SU-DHL-6 (cell line): Measurements from ENCODE around the gene CCSER2.

ENCODE experiments used
- H2AFZ ChIP-seq: fragments of 200-600 bp; sonication (generic); 2 replicates; pipeline ENCODE4 v1.6.1; 2014; ENCODE audit warnings: low read depth, mild to moderate bottlenecking, moderate library complexity, mixed read lengths, antibody characterized with exemption, low read length; ENCODE audit not compliant: severe bottlenecking
- H3F3A ChIP-seq: fragments of 200-600 bp; shearing (Covaris generic); 2 replicates; pipeline ENCODE4 v1.6.0; 2016; ENCODE audit warnings: antibody characterized with exemption, mild to moderate bottlenecking; ENCODE audit not compliant: insufficient read depth
- H3K27ac ChIP-seq: fragments of 200-600 bp; sonication (generic); 2 replicates; pipeline ENCODE4 v1.5.1; 2016; ENCODE audit warnings: low read depth, mild to moderate bottlenecking, low read length, moderate library complexity, mixed read lengths
- H3K27me3 ChIP-seq: fragments of 200-600 bp; sonication (generic), shearing (Covaris generic); 2 replicates; pipeline ENCODE4 v1.6.0; 2014; ENCODE audit warnings: mild to moderate bottlenecking, low read length
- H3K36me3 ChIP-seq: fragments of 200-600 bp; sonication (generic); 2 replicates; pipeline ENCODE4 v1.6.1; 2014; ENCODE audit warnings: mild to moderate bottlenecking, low read length, mixed read lengths
- H3K4me2 ChIP-seq: fragments of 300-600, 200-600 bp; shearing (Covaris generic), sonication (generic); 2 replicates; pipeline ENCODE4 v1.6.0; 2014; ENCODE audit warnings: low read length, low read depth, mild to moderate bottlenecking; ENCODE audit not compliant: poor library complexity, severe bottlenecking
- H3K4me3 ChIP-seq: fragments of 200-600 bp; sonication (generic); 2 replicates; pipeline ENCODE4 v1.5.1; 2014; ENCODE audit warnings: antibody characterized with exemption, low read length, mild to moderate bottlenecking, mixed read lengths; ENCODE audit not compliant: insufficient read depth, poor library complexity, severe bottlenecking
- H3K79me2 ChIP-seq: fragments of 200-600 bp; sonication (generic); 2 replicates; pipeline ENCODE4 v1.6.1; 2014; ENCODE audit warnings: mild to moderate bottlenecking, low read length, moderate library complexity; ENCODE audit not compliant: insufficient read depth
- H3K9ac ChIP-seq: fragments of 200-600 bp; sonication (generic); 2 replicates; pipeline ENCODE4 v1.7.0; 2014; ENCODE audit warnings: mild to moderate bottlenecking, low read length
- H3K9me2 ChIP-seq: fragments of 200-600 bp; sonication (generic); replicated peaks from 2 replicates; pipeline ENCODE4 v1.6.1; 2014; ENCODE audit warnings: low read length; ENCODE audit not compliant: insufficient read depth
- H3K9me3 ChIP-seq: fragments of 200-600 bp; sonication (generic); 2 replicates; pipeline ENCODE4 v1.6.1; 2014; ENCODE audit warnings: low read length, mixed read lengths; ENCODE audit not compliant: insufficient read depth
- H4K20me1 ChIP-seq: fragments of 200-600 bp; sonication (generic); 2 replicates; pipeline ENCODE4 v1.6.1; 2014; ENCODE audit warnings: low read depth, mild to moderate bottlenecking, antibody characterized with exemption, low read length, moderate library complexity, mixed read lengths
- EZH2phosphoT487 ChIP-seq: fragments of 200-600 bp; sonication (generic), shearing (Covaris generic); conservative IDR thresholded peaks from 2 replicates; pipeline ENCODE4 v1.6.1; 2018; ENCODE audit warnings: mild to moderate bottlenecking, antibody characterized with exemption, low read length, moderate library complexity, mixed read lengths
- TF ChIP-seq, protein P1 (sequence below): fragments of 200-600 bp; sonication (generic); IDR thresholded peaks from one replicate; pipeline ENCODE4 v1.5.1; 2017; ENCODE audit warnings: antibody characterized with exemption, mild to moderate bottlenecking, low read length, moderate library complexity; ENCODE audit not compliant: insufficient read depth, poor library complexity, severe bottlenecking

Gene CCSER2

DNA sequence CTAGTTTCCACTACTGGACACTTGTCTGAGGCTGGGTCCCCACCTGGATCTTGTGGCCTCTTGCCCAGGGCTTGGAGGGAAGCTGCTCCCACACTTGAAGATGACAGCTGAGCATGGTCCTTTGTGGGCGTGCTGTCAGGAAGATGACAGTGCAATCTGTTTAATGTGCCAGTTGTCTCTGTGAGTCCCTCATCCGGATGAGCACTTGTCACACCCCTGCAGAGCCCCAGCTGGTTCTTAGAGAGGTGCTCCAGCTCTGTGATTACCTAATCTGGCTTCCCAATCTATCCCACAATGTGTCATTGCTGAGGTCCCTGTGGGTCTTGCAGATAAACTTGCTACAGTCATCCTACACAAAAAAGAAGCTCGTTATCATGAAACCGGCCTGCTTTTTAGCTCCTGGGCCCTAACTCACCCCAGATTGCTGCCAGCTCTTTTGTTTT, 34.8 kb upstream of the CCSER2 start:
- no peaks in the 10 kb centered on the region for H3K79me2 ChIP-seq
- no peaks in the 10 kb centered on the region for H3K9me2 ChIP-seq
- TF ChIP-seq, protein P1, sequence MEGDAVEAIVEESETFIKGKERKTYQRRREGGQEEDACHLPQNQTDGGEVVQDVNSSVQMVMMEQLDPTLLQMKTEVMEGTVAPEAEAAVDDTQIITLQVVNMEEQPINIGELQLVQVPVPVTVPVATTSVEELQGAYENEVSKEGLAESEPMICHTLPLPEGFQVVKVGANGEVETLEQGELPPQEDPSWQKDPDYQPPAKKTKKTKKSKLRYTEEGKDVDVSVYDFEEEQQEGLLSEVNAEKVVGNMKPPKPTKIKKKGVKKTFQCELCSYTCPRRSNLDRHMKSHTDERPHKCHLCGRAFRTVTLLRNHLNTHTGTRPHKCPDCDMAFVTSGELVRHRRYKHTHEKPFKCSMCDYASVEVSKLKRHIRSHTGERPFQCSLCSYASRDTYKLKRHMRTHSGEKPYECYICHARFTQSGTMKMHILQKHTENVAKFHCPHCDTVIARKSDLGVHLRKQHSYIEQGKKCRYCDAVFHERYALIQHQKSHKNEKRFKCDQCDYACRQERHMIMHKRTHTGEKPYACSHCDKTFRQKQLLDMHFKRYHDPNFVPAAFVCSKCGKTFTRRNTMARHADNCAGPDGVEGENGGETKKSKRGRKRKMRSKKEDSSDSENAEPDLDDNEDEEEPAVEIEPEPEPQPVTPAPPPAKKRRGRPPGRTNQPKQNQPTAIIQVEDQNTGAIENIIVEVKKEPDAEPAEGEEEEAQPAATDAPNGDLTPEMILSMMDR = no peak
- no peaks in the 10 kb centered on the region for H3K9me3 ChIP-seq
- no peak overlapping the region for H3K9ac ChIP-seq
- no peak overlapping the region for H3K4me2 ChIP-seq
- no peaks in the 10 kb centered on the region; the same call in 1 of the 2 replicates for H3K27me3 ChIP-seq
- H3K4me3 ChIP-seq = no peak overlapping the region
- no peaks in the 10 kb centered on the region for H3K36me3 ChIP-seq
- no peak overlapping the region for H3K27ac ChIP-seq
- no peak overlapping the region for H2AFZ ChIP-seq
- no peaks in the 10 kb centered on the region for H4K20me1 ChIP-seq
- no peaks in the 10 kb centered on the region for H3F3A ChIP-seq

DNA sequence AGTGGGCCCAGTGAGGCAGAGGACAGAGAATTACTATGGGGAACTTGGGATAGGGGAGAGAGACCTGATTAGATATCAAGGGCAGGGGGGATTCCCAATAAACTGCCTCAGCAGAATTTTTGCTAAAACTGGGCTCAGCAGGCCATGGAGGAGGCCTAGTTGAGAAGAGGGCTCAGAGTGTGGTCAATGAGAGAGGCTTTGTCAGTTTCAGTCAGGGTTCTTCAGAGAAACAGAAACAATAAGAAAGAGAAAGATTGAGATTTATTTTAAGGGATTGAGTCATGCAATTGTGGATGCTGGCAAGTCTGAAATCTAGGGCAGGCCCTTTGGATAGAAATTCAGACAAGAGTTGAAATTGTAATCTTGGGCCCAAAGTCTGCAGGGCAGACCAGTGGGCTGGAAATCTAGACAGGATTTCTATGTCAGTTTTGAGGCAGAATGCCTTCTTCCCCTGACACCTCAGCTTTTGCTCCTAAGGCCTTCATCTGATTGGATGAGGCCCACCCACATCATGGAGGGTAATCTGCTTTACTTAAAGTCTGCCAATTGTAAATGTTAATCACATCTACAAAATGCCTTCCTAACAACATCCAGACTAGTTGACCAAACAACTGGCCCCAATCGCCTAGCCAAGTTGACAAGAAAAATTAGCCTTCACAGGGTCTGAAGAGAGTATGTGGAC, 33.5 kb upstream of the CCSER2 start:
- Histone ChIP-seq H3K27me3 (no peaks in the 10 kb centered on the region), H3K36me3 (no peaks in the 10 kb centered on the region), H4K20me1 (no peaks in the 10 kb centered on the region), H3K79me2 (no peaks in the 10 kb centered on the region), H3K4me2 (no peak overlapping the region), H2AFZ (no peak overlapping the region), H3K9ac (no peak overlapping the region), H3K27ac (no peak overlapping the region), H3K9me2 (no peaks in the 10 kb centered on the region), H3K4me3 (no peak overlapping the region), H3F3A (no peaks in the 10 kb centered on the region), H3K9me3 (no peaks in the 10 kb centered on the region)
- TF ChIP-seq, protein P1 = no peak
- TF ChIP-seq EZH2phosphoT487 = no peak

DNA sequence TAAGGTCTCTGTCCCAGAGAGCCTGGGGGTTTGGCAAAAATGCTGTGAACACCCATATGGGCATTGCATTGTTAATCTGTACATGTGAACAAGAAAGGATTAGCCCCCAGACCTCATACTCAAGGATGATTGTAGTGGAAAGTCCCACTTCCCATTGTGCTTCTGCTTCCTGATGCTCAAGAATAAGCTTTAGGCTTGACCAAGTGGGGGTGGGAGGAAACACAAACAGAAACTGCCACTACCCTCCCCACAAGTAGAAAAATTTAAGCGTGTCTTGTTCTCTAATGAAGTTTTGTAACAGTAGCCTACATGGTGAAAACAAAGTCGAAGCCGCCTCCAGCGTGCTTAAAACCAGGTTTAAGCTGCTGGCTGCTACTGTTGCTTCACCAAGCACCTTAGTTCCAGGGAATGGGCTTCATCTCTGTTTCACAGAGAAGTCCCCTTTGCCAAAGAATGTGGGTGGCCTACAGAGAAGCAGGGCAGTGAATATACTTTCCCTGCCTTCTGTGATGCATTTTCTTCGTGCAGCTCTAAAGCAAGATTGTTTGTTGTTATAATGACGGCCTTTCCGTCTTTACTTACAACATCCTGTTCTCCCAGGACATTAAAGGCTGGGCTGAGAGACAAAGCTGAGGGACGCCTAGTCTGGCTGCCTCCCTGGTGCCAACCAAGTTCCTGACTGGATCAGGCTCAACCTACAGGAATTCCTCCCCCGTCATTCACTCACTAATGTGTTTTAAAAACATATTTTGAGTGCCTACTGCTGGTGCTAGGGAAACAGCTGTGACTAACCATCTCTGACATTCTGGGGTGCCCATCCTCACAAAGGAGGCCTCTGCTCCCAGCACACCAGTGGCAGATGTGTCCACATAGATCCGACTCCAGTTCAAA, 32.1 kb upstream of the CCSER2 start:
- H3K4me3 ChIP-seq = no peak overlapping the region
- no peaks in the 10 kb centered on the region for H3F3A ChIP-seq
- no peak overlapping the region for H3K27ac ChIP-seq
- TF ChIP-seq, protein P1 = no peak
- TF ChIP-seq EZH2phosphoT487 = no peak
- no peaks in the 10 kb centered on the region for H3K9me2 ChIP-seq
- no peaks in the 10 kb centered on the region for H3K9me3 ChIP-seq
- H3K27me3 ChIP-seq = no peaks in the 10 kb centered on the region
- H3K36me3 ChIP-seq = no peaks in the 10 kb centered on the region
- H3K4me2 ChIP-seq = no peak overlapping the region
- no peak overlapping the region for H3K9ac ChIP-seq
- no peak overlapping the region for H2AFZ ChIP-seq
- no peaks in the 10 kb centered on the region for H3K79me2 ChIP-seq
- no peaks in the 10 kb centered on the region for H4K20me1 ChIP-seq
